Neural progenitor cell (in vitro differentiated cells): ENCODE measurements around the gene GTF3C4.

Experiments
- EZH2 ChIP-seq: fragments of 200-600 bp; sonication (generic); IDR thresholded peaks from 2 replicates; pipeline ENCODE4 v1.6.1; 2017; ENCODE audit warnings: antibody characterized with exemption, mild to moderate bottlenecking, moderate library complexity
- EZH2phosphoT487 ChIP-seq: fragments of 200-600 bp; sonication (generic); IDR thresholded peaks from 2 replicates; pipeline ENCODE4 v1.6.1; 2017; ENCODE audit warnings: antibody characterized with exemption
- TF ChIP-seq, protein P1 (sequence below): fragments of 200-600 bp; sonication (generic); IDR thresholded peaks from 2 replicates; pipeline ENCODE4 v1.5.1; 2017; ENCODE audit warnings: antibody characterized with exemption, mild to moderate bottlenecking

DNA sequence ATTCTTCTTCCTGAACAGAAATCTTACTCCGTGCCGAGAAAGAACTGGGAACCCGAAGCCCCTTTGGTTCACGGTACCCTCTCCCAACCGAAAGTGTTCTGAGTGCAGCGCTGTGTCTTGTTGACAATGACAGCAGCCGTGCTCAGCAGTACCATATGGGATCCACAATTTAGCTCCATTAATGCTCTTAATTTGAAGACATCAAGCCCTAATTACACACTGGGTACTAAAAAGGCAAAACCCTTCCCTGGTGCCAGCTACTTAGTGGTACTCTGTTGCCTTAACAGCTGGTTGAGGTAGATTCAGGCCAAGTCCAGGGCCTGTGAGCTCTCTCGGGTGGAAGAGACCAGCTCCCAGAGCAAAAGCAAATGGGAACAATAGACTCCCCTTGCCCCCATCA, 25.0 kb upstream of the GTF3C4 start:
- TF ChIP-seq, protein P1, sequence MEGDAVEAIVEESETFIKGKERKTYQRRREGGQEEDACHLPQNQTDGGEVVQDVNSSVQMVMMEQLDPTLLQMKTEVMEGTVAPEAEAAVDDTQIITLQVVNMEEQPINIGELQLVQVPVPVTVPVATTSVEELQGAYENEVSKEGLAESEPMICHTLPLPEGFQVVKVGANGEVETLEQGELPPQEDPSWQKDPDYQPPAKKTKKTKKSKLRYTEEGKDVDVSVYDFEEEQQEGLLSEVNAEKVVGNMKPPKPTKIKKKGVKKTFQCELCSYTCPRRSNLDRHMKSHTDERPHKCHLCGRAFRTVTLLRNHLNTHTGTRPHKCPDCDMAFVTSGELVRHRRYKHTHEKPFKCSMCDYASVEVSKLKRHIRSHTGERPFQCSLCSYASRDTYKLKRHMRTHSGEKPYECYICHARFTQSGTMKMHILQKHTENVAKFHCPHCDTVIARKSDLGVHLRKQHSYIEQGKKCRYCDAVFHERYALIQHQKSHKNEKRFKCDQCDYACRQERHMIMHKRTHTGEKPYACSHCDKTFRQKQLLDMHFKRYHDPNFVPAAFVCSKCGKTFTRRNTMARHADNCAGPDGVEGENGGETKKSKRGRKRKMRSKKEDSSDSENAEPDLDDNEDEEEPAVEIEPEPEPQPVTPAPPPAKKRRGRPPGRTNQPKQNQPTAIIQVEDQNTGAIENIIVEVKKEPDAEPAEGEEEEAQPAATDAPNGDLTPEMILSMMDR = no peak
- TF ChIP-seq EZH2 = no peak
- TF ChIP-seq EZH2phosphoT487 = no peak
